GM12801 (cell line): Measurements from ENCODE around the gene CARD10.

ENCODE experiments used
- TF ChIP-seq, protein P1 (sequence below): IDR thresholded peaks from one replicate; pipeline ENCODE4 v1.5.1; 2011; ENCODE audit warnings: control low read depth; ENCODE audit not compliant: insufficient read length; ENCODE audit errors: extremely low read depth

The CARD10 gene

DNA sequence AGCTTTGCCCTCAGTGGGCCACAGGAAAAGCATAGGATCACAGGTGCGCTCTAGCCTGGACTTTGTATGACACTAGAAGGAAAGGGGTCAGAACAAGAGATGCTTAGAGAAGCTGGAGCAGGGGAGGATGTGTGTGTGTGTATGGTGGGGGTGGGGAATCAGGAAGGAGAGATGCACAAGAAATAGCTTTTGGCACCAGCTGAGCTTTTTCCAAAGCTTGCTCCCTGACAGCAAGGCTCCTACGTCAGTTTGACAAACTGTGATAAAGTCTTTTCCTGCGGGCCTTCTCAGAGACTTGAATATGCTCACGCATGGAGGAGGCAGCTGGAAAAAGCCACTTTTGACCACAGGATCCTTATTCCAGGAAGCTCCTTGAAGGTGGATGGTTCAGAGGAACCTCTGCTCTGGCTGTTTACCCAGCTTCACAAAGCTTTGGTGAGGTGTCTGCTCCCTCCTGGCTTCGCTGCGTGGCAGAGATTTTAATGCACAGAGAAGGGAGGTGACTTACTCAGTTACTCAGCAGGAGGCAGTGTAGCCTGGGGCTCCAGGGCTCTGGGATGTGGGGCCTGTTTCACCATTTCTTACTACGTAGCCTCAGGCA lies 45.0 kb upstream of the CARD10 start:
- TF ChIP-seq, protein P1, sequence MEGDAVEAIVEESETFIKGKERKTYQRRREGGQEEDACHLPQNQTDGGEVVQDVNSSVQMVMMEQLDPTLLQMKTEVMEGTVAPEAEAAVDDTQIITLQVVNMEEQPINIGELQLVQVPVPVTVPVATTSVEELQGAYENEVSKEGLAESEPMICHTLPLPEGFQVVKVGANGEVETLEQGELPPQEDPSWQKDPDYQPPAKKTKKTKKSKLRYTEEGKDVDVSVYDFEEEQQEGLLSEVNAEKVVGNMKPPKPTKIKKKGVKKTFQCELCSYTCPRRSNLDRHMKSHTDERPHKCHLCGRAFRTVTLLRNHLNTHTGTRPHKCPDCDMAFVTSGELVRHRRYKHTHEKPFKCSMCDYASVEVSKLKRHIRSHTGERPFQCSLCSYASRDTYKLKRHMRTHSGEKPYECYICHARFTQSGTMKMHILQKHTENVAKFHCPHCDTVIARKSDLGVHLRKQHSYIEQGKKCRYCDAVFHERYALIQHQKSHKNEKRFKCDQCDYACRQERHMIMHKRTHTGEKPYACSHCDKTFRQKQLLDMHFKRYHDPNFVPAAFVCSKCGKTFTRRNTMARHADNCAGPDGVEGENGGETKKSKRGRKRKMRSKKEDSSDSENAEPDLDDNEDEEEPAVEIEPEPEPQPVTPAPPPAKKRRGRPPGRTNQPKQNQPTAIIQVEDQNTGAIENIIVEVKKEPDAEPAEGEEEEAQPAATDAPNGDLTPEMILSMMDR = no peak

DNA sequence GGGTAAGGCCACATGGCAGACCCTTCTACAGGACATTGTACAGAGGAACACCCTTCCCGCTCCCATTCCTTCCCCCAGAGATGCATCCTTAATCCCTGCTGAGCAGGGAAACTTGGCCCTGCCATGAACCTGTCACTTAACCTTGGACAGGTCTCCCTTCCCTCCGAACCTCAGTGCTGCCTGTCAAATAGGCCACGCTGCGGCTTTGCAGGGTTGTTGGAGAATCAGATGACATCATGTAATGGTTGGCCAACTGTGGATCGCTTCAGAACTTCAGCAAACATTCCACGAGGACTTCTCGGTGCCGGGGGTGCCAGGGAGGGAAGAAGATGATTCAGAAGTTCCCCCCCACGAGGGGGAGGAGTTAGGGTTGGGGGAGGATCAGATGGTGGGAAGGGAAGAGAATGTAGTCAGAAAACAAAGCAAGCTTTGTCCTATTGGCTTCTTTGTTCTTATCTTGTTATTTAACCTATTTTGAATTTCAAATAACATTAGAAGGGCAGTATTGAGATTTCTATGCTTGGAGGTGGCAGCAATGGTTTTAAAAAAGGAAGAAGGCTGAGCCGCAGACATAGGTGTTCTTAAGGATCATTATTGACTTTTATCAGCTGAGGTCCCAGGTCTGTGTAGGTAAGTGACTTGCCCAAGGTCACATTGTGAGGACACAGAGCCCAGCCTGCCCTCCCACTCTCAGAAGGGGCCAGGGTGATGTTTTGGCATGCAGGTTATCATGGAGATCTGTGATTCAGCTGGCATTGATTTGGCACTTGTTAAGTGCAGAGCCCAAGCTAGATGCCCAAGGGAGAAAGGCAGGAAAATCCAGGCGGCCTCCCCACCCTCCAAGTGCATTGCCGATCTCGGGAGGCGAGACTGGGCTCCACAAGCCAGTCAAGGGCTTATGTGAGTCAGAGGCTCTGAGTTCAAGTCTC lies 44.2 kb upstream of the CARD10 start:
- TF ChIP-seq, protein P1 = no peak

DNA sequence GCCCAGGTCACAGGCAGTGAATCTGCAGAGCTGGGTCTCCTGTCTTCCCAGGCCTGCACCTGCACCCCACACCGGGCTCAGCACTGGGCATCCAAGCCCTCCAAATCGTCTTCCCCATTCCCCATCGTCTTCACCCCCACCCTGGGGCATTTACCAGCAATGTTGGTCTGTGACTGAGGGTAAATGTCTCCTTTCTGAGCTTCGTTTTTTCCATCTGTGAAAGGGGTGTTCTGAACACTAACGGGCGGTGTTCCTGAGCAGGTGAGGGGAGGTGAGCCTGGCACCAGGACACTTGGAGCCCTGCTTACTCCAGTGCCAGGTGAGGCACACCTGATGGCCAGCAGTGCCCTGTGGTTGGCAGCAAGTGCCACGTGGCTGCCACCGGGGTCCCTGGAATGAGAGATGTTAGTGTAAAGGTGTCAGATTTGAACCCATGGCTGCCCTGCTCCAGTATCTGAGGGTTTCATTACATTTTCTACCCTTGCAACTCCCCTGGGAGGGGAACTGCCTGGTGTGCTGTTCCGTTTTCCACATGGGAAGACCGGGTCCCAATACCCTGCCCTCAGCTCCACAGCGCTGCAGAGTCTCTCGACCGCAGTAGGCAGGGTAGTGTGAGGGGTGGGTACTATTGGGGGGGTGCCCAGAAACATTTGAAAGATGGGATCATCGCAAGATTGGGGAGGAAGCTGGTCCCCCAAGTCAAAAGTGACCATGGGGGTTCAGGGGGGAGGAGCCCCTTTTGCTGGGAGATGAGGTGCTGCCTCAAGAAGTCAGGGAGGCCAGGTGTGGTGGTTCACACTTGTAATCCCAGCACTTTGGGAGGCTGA lies 43.0 kb upstream of the CARD10 start:
- TF ChIP-seq, protein P1 = no peak

DNA sequence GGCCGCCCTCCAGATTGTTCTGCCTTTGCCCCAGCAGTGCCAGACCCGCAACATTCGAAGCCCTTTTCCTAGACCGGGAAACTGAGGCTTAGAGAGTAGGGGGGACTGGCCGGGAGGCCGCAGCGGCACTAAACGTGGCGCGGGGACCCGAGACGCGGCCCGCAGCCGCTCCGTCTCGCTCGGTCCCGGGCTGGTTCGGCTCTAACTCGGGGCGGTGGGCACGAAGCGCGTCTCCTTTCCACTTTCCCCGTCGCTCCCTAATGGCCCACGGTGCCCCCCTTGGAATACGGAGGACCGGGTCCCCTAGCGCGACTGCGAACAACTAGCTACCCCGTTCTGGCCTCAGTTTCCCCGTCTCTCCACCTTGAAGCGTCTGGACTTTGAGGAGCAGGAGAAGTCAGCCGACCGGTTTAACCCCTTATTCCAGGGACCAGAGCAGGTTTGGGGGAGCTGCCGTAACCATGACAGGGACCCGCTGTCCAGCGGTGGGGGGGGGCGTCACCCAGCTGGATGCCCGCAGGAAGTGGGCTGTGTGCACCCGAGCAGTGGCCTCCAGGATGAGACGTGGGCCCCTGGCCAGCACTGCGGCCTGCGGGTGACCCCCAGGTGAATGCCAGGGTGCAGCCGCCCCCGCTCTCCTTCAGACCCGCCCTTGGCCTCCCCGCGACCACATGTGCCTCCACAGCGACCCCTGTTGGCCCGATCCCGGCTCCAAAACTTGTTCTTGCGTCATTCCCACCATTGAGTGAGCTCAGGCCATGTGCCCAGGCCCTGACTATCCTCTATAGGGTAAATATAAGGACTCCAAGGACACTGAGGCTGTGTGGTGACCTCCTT lies 42.2 kb upstream of the CARD10 start:
- TF ChIP-seq, protein P1 = no peak

DNA sequence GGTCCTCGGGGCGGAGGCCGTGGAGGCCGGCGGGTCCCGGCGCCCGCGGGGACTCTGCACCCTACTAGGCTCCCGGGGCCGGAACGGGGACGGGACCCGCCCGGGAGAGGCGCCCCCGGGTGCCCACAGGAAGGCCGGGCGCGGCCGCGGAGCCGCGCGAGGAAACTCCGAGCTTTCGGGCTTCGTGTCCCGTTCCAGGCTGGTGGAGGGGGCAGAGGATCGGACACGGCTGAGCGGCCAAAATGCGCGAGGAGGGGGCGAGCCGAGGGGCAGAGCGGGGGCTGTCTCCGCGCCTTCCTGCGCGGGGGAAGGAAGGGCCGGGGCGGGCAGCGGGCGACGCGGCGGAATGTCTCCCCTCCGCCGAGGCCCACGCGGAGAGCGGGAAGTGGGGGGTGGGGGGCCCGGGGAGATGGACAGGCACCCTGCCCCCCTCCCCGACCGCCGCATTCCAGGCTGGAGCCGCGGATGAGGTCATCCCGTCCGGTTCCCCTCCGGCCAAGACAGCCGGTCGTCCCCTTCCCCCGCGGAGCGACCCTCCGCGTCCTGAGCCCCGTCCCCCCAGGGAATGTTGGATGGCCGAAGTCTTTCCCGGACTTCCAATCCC lies 41.5 kb upstream of the CARD10 start:
- TF ChIP-seq, protein P1 = no peak

DNA sequence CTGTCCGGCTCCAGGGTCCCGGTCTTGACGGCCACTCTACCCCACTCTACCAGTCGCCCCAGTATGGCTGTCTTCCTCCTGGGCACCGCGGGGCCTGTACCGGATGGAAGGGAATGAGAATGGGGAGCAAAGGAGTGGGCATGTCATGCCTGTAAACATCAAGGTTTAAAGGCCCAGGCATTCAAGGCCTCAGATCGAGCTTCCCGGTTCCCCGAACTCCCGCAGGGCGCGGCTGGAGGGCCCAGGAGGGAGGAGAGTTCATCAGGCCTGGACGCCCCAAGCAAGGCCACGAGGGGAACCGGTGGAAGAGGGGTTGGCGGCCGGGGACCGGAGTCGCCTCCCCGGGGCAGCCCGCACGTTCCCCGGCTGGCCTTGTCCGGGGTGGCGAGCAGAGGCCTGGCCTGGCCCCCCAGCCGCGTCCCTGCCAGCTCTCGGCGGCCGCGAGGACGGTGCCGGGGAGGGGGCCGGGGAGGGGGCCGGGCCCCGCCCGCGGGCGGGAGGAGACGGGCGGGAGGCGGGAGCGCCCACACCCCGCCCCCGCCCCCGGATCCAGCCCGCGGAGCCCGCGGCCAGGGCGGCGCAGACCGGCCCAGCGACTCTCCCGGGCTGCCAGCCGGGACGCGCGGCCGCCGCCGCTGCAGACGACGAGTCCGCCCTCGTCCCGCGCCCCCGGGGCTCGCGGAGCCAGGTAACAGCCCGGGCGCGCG lies 40.8 kb upstream of the CARD10 start, which contains the start of gene CDC42EP1:
Gene CDC42EP1, plus strand, starts transcription at position 580 of the 707 bp plus-strand sequence. CDS start 5,870 bp downstream, outside the sequence.
- TF ChIP-seq, protein P1 = no peak
